ENCODE measurements around the gene OSBPL10. TPM values are rescaled to one million over a fixed set of nuclear protein-coding genes. Genes with fewer than 3 reads are reported as not detected.

Gene OSBPL10
- total and polyA plus RNA-seq, 2 donors (not counting 1 experiment from before 2014, with no cell fraction given), result 88.5 to 310 TPM

DNA sequence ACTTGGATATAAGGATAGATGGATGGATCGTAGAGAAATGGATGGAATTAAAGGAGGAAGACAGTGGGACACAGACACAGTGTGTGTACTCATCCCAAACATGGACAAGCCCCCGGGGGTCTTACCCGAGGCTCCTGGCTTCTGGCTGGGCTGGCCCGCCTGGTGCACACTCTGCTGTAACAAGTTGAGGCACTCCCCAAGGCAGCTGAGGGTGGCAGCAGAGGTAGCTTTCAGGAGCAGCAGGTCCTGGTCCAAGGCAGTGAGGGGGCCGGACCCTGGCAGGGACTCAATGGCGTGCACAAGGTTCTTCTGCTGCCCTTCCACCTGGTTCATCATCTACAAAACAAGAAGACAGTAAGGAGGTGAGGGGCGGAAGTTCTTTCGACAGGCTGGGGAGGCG, 233.3 kb downstream of the OSBPL10 start:
- Mint-ChIP-seq H3K27me3 (no peaks in the 10 kb centered on the region), H3K4me1 (peaks cover 2% of the 10 kb centered on the region), H3K9me3 (ENCODE audit: insufficient read depth) (no peaks in the 10 kb centered on the region), H3K27ac (peak overlapping the region; percentile 38), H3K4me3 (no peak overlapping the region)
- Histone ChIP-seq H3K4me1 (ENCODE audit: control insufficient read depth in 2 of 2, insufficient read depth in 2 of 2, low read length in 2 of 2) (no peaks in the 10 kb centered on the region), H3K79me2 (ENCODE audit: control insufficient read depth, insufficient read depth, low read length) (peaks cover 29% of the 10 kb centered on the region), H4K20me1 (ENCODE audit: control insufficient read depth, insufficient read depth, low read length, poor library complexity, severe bottlenecking) (peaks cover 59% of the 10 kb centered on the region), H3K36me3 (replicated peaks in 1 of 2; ENCODE audit: control extremely low read depth in 1 of 2, control insufficient read depth in 1 of 2, extremely low read depth in 1 of 2, insufficient read depth in 2 of 2, low read length in 1 of 2) (peaks cover 0 to 54% of the 10 kb centered on the region in 2 experiments), H2AFZ (ENCODE audit: insufficient read depth, low read depth, low read length, poor library complexity, severe bottlenecking) (no peak overlapping the region), H3K27me3 (replicated peaks in 1 of 4; ENCODE audit: control extremely low read depth in 1 of 4, control insufficient read depth in 3 of 4, insufficient read depth in 4 of 4, low read length in 3 of 4) (no peaks in the 10 kb centered on the region), H3K4me3 (ENCODE audit: control extremely low read depth in 1 of 5, extremely low read depth in 1 of 5, insufficient read depth in 1 of 5, low read depth in 2 of 5, low read length in 4 of 5) (no peak overlapping the region), H3K4me2 (replicated peaks; ENCODE audit: low read depth, low read length, poor library complexity, severe bottlenecking) (no peak overlapping the region), H3K9me3 (ENCODE audit: control extremely low read depth in 1 of 3, control insufficient read depth in 2 of 3, insufficient read depth in 1 of 3, low read length in 2 of 3) (no peaks in the 10 kb centered on the region), H3K9ac (ENCODE audit: low read length) (no peak overlapping the region), H3K27ac (ENCODE audit: low read length in 2 of 2) (no peak overlapping the region)
- ChIA-PET CTCF (interaction anchor here (0.6 kb wide), 1 partner anchor 56 kb away, joined by 3 read pairs; no protein-coding TSS in a partner anchor), POLR2A (no interaction called here)
- WGBS (ENCODE audit: insufficient coverage), result 97% methylated on average over 5 of the region's 9 CpGs
- DNase-seq (no peak), ATAC-seq (ENCODE audit: low read depth) (no peak)
- TF ChIP-seq EZH2 (IDR thresholded peaks at IDR 0.05; ENCODE audit: borderline replicate concordance, insufficient read depth, low read depth, low read length, poor library complexity, severe bottlenecking), result no peak
- TF ChIP-seq, protein P1, sequence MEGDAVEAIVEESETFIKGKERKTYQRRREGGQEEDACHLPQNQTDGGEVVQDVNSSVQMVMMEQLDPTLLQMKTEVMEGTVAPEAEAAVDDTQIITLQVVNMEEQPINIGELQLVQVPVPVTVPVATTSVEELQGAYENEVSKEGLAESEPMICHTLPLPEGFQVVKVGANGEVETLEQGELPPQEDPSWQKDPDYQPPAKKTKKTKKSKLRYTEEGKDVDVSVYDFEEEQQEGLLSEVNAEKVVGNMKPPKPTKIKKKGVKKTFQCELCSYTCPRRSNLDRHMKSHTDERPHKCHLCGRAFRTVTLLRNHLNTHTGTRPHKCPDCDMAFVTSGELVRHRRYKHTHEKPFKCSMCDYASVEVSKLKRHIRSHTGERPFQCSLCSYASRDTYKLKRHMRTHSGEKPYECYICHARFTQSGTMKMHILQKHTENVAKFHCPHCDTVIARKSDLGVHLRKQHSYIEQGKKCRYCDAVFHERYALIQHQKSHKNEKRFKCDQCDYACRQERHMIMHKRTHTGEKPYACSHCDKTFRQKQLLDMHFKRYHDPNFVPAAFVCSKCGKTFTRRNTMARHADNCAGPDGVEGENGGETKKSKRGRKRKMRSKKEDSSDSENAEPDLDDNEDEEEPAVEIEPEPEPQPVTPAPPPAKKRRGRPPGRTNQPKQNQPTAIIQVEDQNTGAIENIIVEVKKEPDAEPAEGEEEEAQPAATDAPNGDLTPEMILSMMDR (IDR thresholded peaks at IDR 0.05), result no peak
- intact Hi-C loops (cut with micrococcal nuclease), result no loop called here

DNA sequence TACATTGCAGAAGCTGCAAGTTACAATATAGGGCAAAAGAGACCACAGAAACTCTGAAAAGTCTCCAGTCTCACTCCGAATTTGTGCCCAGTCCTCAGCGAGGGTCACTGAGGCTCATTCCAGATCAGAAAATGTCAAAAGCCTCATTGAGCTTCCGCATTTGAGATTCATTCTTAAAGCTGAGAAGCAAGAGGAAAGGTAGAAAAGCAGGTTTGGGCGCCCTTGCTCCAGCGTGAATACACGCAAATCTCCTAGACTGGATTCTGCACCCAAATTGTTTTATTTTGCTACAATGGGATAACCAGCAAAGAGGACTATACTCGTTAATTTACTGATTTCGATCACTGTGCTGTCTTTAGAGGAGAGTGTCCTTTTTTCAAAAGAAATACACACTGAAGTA, 236.1 kb downstream of the OSBPL10 start:
- H3K27me3 ChIP-seq (replicated peaks in 1 of 4; ENCODE audit: control extremely low read depth in 1 of 4, control insufficient read depth in 3 of 4, insufficient read depth in 4 of 4, low read length in 3 of 4), result no peaks in the 10 kb centered on the region
- H3K9me3 Mint-ChIP-seq (ENCODE audit: insufficient read depth), result no peaks in the 10 kb centered on the region
- H4K20me1 ChIP-seq (ENCODE audit: control insufficient read depth, insufficient read depth, low read length, poor library complexity, severe bottlenecking), result peaks cover 53% of the 10 kb centered on the region
- H3K4me1 Mint-ChIP-seq, result no peaks in the 10 kb centered on the region
- DNase-seq (no peak), ATAC-seq (ENCODE audit: low read depth) (no peak)
- POLR2A ChIA-PET, result no interaction called here
- no peak overlapping the region for H3K4me3 ChIP-seq (ENCODE audit: control extremely low read depth in 1 of 5, extremely low read depth in 1 of 5, insufficient read depth in 1 of 5, low read depth in 2 of 5, low read length in 4 of 5)
- TF ChIP-seq, protein P1 (IDR thresholded peaks at IDR 0.05), result no peak
- TF ChIP-seq EZH2 (IDR thresholded peaks at IDR 0.05; ENCODE audit: borderline replicate concordance, insufficient read depth, low read depth, low read length, poor library complexity, severe bottlenecking), result no peak
- CTCF ChIA-PET, result no interaction called here
- H3K79me2 ChIP-seq (ENCODE audit: control insufficient read depth, insufficient read depth, low read length), result peaks cover 23% of the 10 kb centered on the region
- H3K4me1 ChIP-seq (ENCODE audit: control insufficient read depth in 2 of 2, insufficient read depth in 2 of 2, low read length in 2 of 2), result no peaks in the 10 kb centered on the region
- no peak overlapping the region for H3K27ac ChIP-seq (ENCODE audit: low read length in 2 of 2)
- no peak overlapping the region for H2AFZ ChIP-seq (ENCODE audit: insufficient read depth, low read depth, low read length, poor library complexity, severe bottlenecking)
- no peak overlapping the region for H3K27ac Mint-ChIP-seq
- no peaks in the 10 kb centered on the region for H3K9me3 ChIP-seq (ENCODE audit: control extremely low read depth in 1 of 3, control insufficient read depth in 2 of 3, insufficient read depth in 1 of 3, low read length in 2 of 3)
- H3K4me3 Mint-ChIP-seq, result no peak overlapping the region
- H3K4me2 ChIP-seq (replicated peaks; ENCODE audit: low read depth, low read length, poor library complexity, severe bottlenecking), result no peak overlapping the region
- intact Hi-C loops (cut with micrococcal nuclease), result no loop called here
- no peak overlapping the region for H3K9ac ChIP-seq (ENCODE audit: low read length)
- WGBS (ENCODE audit: insufficient coverage), result 97% methylated on average over 6 of the region's 8 CpGs
- H3K27me3 Mint-ChIP-seq, result no peaks in the 10 kb centered on the region
- H3K36me3 ChIP-seq (replicated peaks in 1 of 2; ENCODE audit: control extremely low read depth in 1 of 2, control insufficient read depth in 1 of 2, extremely low read depth in 1 of 2, insufficient read depth in 2 of 2, low read length in 1 of 2), result peaks cover 1 to 60% of the 10 kb centered on the region in 2 experiments

All from B cell (primary cell).